Activated CD8-positive, alpha-beta memory T cell treated with anti-CD3 and anti-CD28 coated beads, Interleukin-2, amount 50 U/mL, for 1 hour (primary cell): Measurements from ENCODE around the gene DPP4.
"Not testable (repeated sequence)": the region's sequence is repeated elsewhere in the genome, so short reads cannot be mapped to it uniquely, and the experiment has no call there.

Experiments
- DNase-seq: peaks from one replicate; pipeline ENCODE4 v3.0.0-alpha.2; 2020; ENCODE audit errors: extremely low read depth

The DPP4 gene

GRCh38 chr2:161962160-161962559 lies 111.9 kb downstream of the DPP4 start:
- DNase-seq: no peak

- DNase-seq: no peak
These were observed 113.0 kb downstream of the DPP4 start for GRCh38 chr2:161961061-161961460.

- no peak for DNase-seq
These were observed 117.3 kb downstream of the DPP4 start for GRCh38 chr2:161956738-161957137.

DNA sequence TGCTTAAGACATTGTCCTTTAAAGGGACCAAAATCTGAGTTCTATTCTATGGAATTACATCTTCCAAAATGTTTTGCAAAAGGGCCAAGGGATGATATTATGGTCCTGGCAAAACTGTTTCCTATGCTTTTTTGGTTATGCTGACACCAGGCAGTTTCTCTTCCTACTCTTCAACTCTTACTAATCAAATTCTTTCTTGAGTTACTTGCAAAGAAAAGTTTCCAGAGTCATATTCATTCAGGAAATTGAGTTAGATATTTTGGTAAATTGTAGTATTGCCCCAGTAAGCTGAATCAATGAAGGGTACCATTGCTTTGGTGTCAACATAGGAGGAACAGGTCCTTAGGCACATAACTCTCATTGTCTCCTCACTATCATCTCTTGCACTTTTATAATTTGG lies 118.8 kb downstream of the DPP4 start:
- no peak for DNase-seq

GRCh38 chr2:161954103-161954502 lies 119.9 kb downstream of the DPP4 start:
- DNase-seq: no peak

- DNase-seq: not testable (repeated sequence)
These were observed 120.6 kb downstream of the DPP4 start for GRCh38 chr2:161953367-161953766.

- DNase-seq: no peak
These were observed 121.2 kb downstream of the DPP4 start for GRCh38 chr2:161952783-161953191.

DNA sequence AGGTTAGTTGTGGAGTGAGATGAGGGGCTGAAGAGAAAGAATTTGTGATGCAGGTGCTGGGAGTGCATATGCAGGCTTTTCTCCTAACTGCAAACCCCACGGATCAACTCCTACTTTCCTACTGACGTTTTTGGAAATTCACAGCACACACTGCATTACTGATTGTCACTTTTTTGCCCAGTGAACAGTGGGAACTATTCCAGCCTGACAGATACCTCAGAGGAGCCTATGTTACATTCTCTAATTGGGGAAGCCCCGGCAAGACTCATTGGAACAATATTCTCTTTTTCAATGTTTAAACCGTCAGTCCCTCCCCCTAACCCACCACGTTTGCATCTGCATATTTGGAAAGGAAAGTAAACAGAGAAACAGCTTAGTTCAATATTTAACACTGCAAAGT lies 126.2 kb downstream of the DPP4 start:
- no peak for DNase-seq

DNA sequence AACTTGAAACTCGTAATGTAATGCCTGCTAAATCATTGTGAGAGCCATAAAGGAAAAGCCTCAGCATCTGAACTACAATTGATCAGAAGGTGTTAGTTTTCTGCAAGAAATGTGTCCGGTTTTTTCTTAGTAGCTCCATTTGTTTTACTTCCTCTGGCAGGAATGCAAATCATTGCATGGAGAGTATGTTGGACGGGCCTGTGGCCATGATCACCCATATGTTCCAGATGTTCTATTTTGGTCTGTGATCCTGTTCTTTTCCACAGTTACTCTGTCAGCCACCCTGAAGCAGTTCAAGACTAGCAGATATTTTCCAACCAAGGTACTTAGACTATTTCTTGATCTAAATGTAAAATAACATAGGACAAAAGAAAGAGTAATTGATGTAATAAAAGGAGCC lies 126.6 kb downstream of the DPP4 start:
- DNase-seq: no peak

GRCh38 chr2:161946489-161947107 lies 127.4 kb downstream of the DPP4 start:
- no peak for DNase-seq

GRCh38 chr2:161943011-161943410 lies 131.0 kb downstream of the DPP4 start:
- DNase-seq: no peak
